Ureter (tissue), 1 donor: ENCODE measurements around the gene DMBX1. TPM values are rescaled to one million over a fixed set of nuclear protein-coding genes. Genes with fewer than 3 reads are reported as not detected.

Experiments
- DNase-seq: peaks from one replicate; pipeline ENCODE4 v3.0.0-alpha.2; 2020; ENCODE audit warnings: low spot score
- total RNA-seq: library from RNA; stranded (reverse); gene quantifications from one replicate; pipeline ENCODE4 v1.2.4, GENCODE V29; 2023
- donor health status: DM: yes; HTN: yes; CAD: no.

The DMBX1 gene
- total RNA-seq, 1 donor from 2014 or later, result not detected

DNA sequence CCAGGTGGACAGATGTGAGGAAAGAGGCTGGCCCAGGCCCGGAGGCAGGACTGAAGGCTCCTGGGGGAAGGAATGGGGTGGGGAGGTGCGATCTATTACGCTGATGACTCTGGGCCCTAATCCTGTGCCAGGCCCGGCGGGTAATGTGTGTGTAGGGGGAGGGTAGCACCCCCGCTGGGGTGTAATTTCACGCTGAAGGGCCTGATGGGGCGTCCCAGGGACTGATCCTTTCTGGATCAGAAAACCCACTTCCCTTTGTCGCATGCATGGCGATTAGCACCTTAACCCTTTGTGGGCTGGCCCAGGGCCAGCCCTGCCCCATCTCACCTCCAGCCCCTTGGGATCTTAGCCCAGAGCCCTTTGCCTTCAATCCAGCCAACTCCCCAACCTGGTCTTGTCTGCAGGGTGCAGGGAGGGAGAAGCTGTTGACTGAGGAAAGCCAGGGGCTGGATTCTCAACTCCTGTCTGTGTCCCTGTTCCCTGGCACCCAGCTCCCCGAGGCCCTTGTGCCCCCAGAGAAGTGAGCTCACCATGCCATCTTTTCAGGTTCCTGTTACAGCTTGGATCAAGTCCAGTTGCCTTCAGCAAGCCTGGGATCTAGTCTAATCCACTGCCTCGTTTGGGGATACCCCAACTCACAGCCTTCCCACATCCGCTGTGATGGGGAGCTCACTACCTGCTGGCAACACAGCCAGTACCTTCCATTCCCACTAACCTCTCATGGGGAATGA, 35.8 kb downstream of the DMBX1 start:
- DNase-seq, result no peak

DNA sequence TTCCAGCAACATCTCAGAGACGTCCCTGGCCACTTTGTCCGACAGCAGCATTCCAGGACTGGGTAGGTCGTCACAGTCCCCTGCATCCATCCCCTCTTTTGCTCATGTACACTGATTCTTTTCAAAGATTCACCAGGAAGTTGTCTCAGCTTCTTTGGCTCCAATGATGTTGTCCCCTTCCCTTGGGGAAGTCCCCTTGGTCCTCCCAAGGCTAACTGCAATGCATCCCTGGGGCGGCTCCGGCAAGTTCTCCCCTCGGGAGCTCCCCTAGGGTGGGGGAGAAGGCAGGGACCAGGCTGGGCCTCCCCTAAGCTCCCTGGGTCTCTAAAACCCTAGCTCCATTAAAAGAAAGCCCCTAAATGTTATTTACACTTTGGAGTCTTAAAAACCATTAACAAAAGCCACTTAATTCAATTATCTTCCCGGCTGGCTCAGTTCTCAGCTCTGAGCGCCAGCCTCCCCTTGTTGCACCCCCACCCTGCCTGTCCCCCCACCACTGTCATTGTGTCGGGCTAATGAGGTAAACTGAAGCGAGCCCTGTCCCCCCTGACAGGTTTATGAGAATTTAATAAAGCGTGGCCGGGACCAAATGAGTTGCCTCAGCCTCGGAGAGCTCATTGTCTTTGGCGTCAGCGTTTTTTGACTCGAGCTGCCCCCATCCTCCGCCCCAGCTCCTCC, 36.5 kb downstream of the DMBX1 start:
- DNase-seq, result no peak

DNA sequence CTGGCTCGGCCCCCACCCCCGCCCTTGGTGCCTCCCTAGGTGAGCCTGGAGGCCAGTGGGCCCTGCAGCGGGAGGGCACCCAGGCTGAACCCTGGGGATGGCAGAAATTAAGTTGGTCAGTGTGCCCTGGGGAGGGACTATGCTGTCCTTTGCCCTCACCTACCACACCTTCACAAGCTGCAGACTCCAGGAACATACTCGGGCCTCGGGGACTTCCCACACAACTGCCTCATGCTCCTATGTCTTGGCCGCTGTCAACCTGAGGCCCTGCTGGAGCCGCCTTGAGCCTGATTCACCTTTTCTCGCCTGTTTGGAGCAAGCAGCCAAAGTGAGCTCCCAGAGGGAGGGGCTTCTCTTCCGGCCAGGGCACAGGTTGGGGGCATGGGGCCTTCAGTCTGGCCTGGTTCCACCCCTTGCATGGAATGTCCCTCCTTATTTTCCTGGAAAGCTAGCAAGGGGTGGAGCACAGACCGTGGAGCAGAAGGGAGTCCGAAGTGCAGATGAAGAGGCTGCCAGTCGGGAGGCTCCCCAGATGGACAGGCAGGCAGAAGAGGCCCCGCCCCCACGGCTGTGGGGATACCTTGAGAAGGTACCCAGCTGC, 37.2 kb downstream of the DMBX1 start:
- DNase-seq, result no peak

DNA sequence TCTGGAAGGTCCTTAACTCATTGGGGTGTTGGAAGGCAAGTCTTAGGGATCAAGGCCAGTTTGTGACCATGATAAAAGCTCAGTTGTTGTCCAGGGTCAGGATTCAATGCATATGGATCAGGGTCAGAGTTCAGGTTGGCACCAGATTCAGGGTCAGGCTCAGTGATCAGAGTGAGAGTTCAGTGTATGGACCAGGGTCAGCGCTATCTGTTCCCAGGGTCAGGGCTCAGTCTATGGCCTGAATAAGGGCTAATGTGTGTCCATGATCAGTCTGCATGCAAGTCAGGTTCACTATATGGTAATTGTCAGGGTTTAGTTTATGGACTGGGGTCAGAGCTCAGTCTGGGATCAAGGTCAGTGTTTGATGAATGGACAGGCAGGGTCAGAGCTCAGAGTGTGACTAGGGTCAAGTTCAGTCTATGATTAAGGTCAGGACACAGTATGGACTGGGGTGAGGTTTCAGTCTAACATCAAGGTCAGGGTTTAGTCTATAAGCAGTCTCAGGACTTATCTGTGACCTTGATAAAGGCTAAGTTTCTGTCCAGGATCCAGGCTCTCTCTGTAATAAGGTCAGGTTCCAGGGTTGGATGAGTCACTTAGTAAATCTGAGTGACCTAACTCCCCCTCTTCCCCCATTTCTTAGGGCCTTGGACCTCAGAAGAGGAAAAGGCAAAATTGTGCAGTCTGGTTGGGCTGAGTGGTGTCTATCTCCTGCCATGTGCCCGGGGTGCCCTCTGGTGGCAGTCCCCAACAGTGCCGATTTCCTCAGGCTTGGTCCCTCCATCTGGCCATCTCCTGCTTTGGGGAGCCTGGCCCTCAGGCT, 38.0 kb downstream of the DMBX1 start:
- DNase-seq, result peak; percentile 84

DNA sequence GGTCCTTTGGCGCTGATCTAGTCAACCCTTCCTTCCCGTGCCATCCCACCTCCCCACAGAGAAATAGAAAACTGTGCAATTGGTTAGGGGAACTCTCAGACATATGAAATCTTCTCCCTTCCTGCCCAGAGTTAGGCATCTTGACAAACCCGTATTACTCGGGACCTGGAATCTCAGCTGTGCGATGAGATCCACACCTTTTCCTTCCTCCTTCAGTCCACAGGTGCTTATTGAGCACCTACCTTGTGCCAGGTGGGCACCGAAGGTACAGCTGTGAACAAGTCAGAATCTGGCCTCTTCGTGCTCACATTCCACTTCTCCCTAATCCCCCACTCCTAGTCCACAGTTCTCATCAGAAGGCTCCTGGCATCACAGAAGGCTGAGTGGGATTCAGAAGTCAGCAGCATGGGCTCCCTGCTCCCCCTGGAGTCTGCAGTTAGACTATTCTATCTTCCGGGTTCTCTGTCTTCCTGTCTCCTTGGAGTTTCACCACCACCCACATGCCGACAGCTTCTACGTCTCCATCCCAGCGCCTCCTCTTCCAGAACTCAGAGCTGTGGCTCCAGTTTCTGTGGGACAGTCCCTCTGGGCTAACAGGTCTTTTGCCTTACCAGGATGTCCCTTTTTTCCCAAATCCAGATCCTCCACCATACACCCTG, 38.8 kb downstream of the DMBX1 start:
- no peak for DNase-seq

DNA sequence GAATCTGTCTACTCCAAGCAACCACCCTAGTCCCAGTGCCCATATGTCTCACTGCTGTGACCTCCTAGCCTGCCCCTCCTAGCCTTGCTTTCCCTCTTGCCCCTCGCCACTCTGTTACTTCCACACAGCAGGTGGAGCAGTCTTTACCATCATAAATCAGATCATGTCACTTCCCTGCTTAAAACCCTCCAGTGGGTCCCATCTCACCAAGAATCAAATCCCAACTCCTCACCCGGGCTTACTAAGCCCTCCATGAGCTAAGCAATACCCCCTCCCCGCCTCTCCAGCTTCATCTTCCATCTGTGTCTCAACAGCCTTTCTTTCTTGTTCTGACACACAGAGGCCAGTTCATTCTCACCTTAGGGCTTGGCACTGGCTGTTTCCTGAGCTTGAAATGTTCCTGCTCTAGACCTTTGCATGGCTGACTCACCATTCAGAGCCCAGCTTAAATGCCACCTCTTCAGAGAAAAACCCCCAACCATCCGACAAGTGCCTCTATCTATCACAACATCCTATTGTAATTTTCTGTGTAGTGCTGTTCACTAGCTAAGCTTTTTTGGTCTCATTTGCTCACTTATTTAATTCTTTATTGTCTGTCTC, 39.5 kb downstream of the DMBX1 start:
- no peak for DNase-seq

DNA sequence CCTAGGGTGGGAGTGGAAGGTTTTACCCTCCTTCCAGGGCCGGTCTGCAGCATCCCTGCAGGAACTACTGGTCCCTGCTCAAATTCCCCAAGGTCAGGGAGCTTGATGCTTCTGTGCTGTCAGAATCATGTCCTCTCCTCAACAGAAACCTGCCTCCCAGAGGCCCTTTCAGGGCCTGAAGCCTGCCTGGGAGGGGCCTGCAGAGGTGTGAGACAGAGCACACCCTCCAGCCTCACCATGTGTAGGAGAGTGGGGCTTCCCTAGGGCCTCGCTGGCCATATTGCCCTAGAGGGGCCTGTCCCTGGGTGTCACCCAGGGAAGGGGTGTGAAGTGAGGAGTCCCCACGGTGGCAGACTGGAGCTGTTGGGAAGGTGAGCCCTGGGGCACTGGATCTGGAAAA, 40.7 kb downstream of the DMBX1 start:
- DNase-seq, result no peak

DNA sequence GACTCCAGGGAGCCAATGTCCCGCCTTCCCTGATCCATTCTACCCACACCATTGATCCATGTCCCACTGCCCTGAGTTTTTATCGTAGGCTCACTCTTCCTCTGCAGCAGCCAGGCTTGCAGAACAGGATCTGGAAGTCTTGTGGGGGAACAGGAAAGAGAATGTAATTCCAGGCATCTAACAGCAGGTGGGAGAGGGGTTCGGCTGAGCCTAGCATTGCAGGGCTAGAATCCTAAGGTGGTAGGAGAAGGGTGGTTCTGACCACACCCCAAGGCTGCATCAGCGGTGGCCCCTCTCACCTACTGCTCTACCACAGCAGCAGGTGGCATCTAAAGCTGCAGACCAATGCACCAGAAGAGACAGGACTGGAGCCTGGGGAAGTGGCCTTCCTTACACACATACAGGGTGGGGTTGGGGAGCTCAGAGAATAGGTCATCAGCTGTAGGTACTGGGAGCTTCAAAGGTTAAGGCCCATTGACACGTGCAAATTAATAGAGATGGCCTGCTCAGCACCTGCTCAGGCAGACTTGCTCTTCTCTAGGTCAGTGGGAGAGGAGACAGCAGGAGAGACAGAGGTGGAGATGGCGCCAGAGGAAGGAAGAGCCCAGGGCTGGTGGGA, 41.3 kb downstream of the DMBX1 start:
- peak; percentile 70 for DNase-seq

DNA sequence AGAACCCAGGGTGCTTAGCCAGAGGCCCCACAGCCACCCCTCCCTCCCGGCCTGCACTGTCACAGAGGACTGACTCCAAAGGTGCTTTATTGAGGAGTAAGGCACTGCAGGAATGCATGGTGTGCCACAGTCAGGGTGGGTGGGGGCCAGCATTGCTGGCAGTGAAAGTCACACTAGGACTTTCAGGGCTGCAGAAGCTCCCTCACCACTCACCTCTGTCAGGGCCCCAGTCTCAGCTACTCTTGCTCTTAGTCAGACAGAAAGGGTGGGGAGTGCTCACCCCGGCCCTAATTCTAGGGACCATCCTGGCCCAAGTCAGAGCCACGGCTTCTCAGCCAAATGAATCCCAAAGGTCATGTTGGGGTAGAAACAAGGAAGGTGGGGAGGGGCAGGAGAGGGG, 42.5 kb downstream of the DMBX1 start:
- no peak for DNase-seq

DNA sequence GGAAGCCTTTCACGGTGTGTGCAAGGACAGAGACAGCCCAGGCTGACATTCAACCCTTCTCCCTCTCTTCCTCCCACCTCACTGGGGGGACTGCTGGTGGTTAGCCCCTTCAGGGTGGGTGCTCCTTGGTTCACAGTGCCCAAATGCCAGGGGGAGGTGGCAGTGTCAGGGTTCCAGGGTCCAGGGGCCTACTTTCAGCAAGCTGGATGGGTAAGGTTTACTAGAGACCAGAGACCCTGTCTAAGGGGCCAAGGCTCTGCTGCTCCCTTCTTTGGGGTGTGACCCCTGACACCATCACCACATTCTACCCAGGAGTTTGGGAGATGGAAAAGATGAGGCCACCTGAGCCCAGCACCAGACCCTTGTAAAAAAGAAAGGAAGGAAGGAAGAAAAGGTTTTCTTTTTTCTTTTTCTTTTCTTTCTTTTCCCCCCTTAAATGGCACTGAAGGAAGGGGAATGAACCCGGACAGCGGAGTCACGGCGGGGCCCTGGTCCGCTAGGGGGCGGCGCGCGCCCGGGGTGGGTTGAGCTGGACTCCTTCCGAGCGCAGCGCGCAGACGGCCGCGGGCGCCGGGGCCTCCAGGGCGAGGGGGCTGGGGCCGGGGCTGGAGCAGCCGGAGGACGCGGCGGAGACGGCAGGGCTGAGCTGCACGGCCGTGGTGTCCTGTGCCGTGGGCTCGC, 43.0 kb downstream of the DMBX1 start:
- peak; percentile 80 for DNase-seq

DNA sequence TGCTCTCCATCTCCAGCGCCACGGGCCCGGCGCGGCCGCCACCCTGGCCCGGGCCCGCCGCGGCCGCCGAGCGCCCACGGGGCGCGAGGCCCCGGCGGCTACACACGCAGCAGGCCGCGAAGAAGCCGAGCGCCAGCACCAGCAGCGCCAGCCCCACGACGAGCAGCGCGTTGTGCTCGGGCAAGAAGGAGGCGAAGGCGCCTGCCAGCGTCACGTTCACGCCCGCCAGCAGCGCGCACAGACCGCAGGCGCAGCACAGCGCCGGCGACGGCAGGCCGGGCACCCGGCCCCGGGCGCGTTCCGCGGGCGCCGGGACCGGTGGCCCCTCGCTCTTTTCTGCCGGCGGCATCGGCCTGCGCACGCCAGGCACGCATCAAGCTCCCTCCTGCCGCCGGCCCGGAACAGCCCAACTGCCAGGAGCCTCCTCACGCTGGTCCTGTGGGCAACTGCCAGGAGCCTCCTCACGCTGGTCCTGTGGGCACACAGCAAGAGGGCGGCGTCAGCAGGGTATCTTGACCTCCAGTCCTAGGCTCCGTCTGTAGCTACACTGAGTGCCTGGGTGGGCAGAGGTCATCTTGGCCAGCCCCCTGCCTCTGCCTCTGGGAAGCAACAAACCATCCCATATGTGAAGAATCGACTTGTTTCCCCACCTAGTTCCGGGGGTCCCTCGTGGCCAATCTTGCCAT, 43.7 kb downstream of the DMBX1 start:
- DNase-seq, result no peak

DNA sequence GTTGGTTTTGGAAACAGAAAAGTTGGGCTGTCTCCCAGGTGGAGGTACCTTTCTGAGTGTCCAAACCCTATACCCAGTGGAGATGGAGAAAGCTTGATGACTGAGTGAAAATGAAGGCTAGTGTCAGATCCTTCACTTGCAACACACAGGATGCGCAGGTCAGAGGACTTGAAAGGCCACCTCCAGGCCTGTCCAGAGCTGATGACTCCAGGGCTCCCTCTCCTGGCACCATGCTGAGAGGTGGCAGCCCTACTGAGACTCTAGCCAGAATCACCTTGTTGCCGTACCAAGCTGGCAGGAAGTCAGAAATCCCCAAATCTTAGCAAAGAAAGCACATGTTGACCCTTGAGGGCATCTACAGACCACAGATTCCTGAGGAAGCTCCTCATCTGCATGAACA, 45.4 kb downstream of the DMBX1 start:
- no peak for DNase-seq

DNA sequence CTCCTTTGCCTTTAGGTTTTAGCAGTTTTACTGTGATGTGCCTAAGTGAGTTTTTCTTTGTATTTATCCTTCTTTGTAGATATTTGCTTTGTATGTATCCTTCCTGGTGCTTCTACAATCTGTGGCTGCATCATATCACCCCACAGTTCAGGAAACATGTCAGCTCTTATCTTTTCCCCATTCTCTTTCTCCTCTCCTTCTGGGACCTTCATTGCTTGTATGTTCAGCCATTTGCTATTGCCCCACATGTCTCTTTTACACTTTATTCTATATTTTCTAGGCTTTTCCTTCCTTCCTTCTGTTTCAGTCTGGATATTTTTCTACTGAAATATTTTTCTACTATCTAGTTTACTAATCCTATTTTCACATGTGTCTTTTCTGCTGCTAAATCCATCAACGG, 46.9 kb downstream of the DMBX1 start:
- no peak for DNase-seq

DNA sequence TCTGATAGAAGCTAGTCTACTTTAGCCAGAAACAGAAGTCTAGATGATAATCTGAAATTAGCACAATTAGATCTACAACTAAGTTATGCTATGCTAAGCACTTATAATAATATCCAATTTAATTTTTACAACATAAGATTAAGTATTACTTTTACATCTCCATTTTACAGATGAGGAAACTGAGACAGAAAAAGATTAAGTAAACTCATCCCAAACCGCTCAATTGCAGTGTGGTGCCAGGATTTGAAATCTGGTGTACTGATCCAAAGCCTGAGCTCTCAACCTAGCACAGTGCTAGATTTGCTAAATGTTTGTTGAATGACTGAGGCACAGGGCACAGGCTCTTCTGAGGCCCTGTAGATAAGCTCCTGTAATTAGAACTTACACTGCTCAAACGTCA, 48.0 kb downstream of the DMBX1 start:
- DNase-seq, result no peak

DNA sequence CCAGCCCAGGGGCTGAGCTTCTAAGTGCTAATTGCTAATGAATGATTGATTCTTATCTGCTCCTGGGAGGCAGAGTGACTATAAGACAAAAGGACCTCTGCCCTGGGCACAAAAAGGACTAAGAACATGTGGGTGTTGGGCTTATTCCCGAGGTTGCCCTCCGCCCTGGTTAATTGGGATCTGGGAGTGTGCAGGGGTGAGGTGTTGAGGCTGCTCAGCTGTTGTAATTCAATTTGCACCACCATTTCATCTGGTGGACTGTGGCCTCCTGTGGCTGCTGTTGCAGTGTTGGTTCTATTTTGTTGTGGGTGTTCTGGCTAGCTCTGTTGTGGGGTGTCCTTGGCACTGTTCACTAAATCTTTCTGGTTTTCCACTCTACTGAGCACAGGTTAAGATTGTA, 48.5 kb downstream of the DMBX1 start:
- DNase-seq, result no peak
